Gastrocnemius medialis (tissue), 4 donors: Measurements from ENCODE around the gene ELOVL4.

Experiments
- CTCF ChIP-seq, 5 experiments: fragments of 450-650 bp in 3 of 5; fragments of 200-600 bp in 2 of 5; sonication (generic) in 2 of 5; IDR thresholded peaks in 4 of 5; conservative IDR thresholded peaks in 1 of 5; 1 replicate in 4 of 5; 2 replicates in 1 of 5; pipeline ENCODE4 v1.5.1; 2016 to 2019; ENCODE audit warnings: antibody characterized with exemption in 5 of 5, mild to moderate bottlenecking in 3 of 5, moderate library complexity in 3 of 5
- POLR2A ChIP-seq, 2 donors: fragments of 450-650 bp; IDR thresholded peaks; one replicate each; pipeline ENCODE4 v1.6.1; 2017; ENCODE audit warnings: antibody characterized with exemption in 2 of 2, mild to moderate bottlenecking in 2 of 2, moderate library complexity in 2 of 2

- no peak for TF ChIP-seq POLR2A (IDR thresholded peaks at IDR 0.05)
- no peak for TF ChIP-seq CTCF (IDR thresholded peaks at IDR 0.05 in 4 of 5, conservative IDR thresholded peaks at IDR 0.05 in 1 of 5)
These were observed 78.2 kb downstream of the ELOVL4 start for GRCh38 chr6:79869184-79869583.
